Left renal pelvis (tissue), 4 donors: ENCODE results near the gene ARL3. TPM values are rescaled to one million over a fixed set of nuclear protein-coding genes. Genes with fewer than 3 reads are reported as not detected.

Experiments
- DNase-seq, 4 donors: peaks; one replicate each; pipeline ENCODE4 v3.0.0-alpha.2; 2013; ENCODE audit warnings: low read depth in 4 of 4, low spot score in 3 of 4
- polyA plus RNA-seq, 4 donors: library from polyadenylated mRNA; unstranded; fragments of 120-200 nt; gene quantifications; one replicate each; pipeline ENCODE4 v1.2.1, GENCODE V29; 2013; ENCODE audit not compliant: insufficient read length in 4 of 4

The ARL3 gene
- polyA plus RNA-seq, 4 donors, result 19.0 to 31.4 (median 28.5) TPM

DNA sequence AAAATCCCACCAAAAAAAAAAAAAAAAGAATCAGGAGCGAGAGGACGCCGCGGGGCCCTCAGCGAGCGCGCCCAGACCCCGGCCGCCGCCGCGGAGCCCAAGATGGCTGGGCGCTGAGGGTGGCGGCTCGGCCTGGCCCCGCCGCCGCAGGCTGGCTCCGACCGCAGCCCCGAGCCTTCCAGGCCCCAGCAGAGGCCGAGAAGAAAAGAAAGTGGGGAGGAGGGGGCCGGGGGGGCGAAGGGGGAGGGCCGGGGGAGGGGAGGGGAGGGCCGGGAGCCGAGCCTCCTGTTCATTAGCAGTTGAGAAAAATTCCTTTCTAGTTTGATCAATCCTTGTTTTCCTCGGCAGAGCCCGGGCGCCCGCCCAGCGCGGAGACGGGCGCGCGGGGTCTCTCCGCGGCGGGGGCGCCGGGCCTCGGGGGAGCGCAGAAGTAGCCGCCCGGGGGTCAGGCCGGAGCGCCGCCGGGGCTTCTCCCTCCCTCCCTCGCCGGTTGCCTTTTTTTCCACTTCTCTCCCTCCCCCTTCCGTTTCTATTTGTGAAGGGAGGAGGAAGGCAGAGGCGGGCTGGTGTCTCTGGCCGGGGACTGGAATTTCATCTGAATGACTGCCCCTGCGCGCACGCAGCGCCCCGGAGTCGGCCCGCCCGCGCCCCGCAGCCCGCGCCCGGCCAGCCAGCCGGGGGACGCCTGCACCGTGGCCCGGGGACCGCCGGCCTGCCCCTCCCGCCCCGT lies 70.7 kb downstream of the ARL3 start:
- DNase-seq, result peak in 1 of 4 donors; percentile 52

DNA sequence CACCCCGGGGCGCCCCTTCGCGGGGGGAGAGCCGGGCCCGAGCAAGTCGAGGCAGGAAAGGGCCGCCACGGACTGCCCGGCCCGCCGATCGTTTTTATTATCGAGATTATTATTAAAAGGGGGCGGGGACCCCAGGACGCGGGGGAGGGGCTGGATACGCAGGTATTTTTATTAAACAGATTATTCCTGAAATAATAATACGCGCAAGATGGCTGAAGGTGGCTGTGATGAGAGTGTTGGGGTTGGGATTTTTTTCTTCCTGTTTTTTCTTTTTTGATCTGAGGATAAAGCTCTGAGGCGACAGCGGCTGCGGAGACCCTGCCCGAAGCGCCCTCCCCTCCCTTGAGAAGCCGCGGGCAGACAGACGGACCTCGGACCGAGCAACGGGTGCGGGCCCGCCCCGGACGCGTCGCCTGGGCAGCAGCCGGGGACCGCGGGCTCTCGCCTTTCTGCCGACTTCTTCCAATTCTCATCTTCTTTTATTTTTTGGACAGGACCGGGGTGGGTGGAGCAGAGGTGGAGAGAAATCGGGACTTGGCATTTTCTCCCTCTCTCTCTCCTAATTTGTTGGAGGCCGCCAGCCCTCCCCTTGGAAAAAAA lies 71.4 kb downstream of the ARL3 start:
- DNase-seq, result peak in 1 of 4 donors; percentile 35

DNA sequence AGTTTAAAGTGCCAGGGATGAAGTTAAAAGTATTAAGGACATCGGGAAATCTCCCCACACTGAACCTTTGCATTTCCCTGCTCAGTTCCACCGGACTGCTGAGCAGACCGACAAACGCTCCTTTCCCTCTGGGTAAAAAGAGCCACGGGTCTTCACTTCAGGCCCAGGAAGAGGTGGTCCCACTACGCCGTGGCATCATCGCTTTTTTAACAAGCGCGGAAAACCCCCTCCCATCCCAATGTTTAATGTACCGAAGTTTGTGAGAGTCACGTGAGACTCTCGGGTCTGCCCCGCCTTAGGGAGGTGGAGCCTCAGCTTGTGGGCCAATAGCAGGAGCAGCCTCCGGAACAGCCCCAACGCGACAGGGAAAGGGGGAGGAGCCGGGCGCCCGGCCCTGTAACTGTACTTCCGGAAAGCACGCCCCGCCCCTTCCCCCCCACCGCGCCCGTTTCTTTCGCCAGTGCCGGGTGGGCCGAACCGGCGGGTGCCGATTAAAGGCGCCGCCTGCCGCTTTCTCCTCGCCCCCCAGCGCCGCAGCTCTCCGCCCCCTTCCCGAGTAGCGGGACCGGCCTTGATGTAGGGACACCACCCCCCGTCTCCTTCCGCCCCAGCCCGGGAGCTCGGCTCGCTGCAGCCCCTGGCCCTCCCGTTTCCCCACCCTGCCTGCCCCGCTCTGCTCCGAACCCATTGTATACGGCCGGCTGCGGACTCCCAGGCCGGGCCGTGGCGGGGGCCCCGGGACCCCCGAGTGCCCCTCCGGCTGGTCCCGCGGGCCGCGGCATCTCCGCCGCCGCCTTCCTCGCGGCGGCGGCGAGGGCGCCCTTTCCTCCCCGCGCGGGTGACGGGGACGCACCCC lies 72.1 kb downstream of the ARL3 start:
- peak; percentile 93 to 98 (median 96) for DNase-seq

DNA sequence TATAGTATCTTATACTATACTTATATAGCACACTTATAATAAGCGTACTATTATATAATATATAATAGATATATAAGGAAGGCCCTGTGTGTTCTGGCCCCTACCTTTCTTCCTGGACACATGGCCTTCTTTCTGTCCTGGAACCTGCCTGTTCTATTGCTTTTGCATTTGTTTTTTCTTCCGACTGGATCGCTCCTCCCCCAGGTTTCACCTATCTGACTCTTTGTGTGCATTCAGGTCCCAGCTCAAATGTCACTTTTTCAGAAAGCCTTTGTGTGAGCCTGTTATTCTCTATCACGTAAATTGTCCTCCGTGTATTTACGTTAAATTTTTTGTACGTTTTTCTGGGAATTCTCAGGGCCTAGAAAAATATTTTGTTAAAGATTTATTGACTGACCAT lies 72.8 kb downstream of the ARL3 start:
- peak in 1 of 4 donors; percentile 41 for DNase-seq

DNA sequence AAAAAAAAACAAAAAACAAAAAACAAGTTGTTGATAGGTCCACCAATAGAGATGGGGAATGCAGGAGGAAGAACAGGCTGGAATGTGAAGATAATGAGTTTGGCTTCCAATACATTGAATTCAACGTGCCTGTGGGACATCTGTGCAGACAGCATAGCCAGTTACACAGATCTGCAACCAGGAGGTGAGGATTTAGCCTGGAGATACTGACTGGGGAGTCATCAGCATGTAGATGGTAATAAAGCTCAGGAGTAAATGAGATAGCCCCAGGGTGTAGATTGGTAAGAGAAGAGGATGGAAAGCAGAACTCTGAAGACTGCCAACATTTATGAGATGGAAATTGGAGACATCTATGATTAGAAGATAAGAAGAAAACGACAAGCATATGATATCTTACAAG lies 74.7 kb downstream of the ARL3 start:
- no peak for DNase-seq

DNA sequence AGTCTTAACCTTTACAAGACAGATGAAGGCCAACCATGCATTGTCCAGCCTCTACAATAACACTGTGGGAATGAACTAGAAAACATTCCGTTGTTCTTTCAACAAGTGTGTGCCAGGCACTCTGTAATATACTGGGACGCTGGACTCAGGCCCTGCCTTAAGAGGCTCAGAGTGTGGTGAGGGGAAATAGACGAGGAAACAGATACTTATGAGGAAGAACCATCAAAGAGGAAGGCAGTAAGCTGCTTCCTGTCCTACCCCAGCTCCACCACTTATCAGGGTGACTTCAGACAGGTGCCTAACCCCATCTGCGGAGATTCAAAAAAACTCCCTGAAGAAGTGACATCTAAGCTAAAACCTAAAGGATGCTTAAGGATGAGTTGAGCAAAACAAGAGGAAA lies 78.8 kb downstream of the ARL3 start:
- no peak for DNase-seq

DNA sequence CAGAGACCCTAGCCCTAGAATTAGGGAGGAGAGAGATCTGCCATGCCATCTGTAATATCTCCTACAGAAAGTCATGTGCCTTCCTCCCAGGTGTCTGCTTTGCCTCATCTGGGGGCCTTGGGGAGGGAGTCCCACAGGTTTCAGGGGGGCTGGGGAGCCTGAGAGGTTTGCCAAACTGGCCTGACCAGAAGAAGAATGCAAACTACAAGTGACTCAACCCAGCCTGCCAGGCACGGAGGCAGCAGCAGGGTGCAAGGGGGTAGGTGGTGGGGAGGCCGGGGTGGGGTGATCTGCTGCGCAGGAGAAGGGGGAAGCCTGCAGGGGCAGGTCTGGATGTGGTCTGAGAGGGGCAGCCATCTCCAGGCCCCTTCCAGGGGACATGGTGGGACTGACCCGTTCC lies 79.5 kb downstream of the ARL3 start:
- no peak for DNase-seq

DNA sequence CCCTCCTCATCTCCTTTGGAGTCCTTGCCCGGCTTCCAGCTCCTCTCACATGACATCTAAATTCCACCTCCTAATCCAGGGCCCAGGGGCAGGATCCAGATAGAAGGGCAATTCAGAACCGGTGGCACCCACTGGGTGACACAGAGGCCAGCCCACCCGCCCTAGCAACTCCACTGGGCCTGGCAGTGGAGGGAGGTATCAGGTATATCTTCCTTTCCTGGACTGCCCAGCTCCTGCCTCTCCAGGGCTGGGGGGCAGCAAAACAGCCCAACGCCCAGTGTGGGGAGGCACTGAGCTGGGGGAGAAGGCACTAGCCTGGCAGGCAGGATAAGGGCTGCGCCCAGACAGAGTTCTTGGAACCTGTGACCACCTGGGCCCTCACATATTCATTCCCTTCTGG lies 80.3 kb downstream of the ARL3 start:
- DNase-seq, result no peak

DNA sequence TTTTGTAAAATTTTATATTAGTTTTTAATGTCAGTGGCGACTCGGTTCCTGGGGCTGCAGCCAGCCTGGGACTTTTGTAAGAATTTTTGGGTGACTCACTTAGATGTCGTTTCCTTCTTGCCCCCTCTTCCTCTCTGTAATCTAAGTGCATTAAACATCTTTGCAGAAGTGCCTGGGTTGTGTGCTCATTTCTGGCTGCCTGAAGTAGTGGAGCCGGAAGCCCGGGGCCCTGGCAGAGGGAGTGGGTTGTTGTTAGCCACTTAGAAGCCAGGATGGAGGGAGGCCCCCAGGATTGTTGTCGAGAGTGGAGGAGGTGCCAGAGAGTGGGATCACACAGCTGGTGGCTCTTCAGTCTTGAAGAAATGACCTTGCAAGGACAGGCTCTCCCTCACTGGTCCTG lies 80.9 kb downstream of the ARL3 start:
- no peak for DNase-seq

DNA sequence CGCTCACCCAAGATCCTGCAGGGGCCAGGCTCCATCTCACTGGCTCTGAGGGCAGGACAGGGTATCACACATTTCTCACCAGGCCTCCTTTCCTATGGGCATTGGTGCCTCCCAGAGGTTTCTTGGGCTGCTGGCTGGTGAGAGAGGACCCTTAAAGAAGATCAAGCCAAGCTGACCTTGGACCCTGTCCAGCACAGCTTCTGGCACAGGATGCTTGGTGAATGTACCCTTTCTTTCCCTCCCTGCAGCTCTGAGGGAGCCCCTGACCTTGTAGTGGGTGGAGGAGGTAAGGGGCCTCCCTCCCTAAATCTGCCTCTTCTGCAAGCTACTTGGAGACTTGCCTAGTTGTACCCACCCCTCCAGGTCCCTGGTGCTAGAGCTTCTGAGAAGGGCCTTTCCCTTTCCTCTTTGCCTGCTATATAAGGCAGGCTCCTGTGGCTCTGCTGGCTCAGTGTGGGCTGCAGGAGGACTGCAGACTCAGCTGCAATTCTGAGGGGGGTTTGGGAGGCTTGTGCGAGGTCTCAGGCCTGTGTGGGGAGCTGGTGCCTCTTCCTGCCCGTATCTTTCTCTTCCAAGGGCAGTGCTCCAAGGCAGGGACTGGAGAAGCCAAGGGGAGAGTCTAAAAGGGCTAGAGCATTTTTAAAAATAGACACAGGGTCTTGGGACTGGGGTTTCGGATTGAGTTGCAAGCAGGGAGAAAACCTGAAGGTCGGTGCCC lies 81.6 kb downstream of the ARL3 start:
- DNase-seq, result no peak

DNA sequence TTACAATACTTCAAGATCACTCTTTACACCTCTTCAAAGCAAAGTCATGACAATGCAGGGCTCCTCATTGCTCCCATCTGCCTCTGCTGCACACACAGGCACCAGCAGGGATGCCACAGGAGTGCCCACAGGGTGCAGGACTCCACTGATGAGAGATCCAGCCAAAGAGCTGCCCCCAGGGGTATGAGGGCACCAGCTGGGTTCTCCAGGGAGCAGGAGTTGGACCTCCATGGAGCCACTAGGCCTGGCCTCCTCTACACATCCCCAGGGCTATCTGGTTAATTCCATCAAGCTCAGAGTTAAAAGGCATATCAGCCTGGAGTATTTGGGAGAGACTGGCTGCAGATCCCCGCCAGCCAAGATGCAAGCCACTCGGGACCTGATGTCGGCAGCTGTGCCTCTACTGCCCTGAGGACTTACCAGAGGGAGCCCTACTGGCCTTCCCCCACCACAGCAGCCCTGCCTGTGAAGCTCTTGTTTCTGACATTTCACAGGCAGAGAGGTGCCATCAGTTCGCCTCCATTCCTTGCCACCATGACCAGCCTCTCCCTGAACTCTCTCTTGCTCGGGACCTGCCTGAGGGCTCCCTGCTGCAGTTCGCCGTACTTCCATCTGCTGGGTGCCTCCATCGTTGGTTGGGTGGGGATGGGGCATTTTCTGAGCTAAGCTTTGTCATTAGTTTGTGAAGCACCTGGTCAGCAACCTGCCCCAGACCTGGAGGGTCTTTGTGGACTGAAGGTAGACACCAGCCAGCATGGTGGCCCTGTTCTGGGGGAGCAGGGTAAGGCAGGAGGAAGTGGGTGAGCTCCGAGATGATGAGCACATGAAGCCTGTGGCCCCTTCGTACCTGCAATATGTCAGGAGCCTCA lies 82.4 kb downstream of the ARL3 start:
- DNase-seq, result no peak

DNA sequence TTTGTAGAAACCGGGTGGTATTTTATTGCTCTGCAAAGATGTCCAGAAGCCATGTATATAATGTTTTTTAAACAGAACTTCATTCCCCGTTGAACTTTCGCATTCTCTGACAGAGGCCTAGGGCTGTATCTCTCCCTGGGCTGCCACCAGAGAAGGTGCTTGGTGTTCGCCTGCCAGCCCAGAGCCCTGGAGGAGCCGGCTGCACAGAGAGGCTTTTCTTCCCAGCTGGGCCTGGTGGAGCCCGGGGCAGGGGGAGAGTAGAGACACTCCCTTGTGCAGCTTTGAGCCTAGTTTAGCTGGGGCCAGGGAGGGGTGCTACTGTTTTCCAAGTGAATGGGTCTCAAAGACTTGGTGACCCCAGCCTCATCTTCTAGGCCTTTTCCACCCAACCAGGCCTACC lies 83.5 kb downstream of the ARL3 start:
- DNase-seq, result no peak

DNA sequence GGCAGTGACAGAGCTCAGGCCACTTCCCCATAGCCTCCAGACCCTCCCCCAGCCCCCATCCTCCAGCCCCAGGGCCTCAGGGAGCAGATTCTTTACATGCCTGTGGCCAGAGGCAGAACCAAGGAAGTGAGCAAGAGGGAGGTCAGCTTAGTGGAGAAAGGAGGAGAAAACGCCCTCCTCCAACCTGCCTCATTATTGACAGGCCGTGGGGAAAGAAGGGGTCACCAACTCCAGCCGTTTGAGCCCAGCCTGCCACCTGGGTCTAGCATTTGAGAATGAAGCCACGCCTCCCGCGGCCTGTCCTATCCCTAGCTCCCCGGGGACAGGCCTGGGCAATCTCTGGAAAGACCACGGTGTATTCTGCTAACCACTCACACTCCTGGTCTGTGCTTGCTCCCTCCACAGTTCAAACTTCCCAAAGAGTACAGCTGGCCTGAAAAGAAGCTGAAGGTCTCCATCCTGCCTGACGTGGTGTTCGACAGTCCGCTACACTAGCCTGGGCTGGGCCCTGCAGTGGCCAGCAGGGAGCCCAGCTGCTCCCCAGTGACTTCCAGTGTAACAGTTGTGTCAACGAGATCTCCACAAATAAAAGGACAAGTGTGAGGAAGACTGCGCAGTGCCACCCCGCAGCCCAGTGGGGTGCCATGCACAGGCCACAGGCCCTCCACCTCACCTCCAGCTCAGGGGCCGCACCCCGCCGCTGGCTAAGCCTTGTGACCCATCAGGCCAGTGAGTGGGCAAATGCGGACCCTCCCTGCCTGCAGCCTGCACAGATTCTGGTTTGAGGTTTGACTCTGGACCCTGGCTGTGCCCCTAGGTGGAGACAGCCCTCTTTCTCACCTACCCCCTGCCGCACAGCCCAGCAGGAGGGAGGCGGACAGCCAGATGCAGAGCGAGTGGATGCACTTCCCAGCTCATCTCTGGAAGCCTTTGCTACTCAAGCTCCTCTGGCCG lies 84.3 kb downstream of the ARL3 start:
- DNase-seq, result no peak

DNA sequence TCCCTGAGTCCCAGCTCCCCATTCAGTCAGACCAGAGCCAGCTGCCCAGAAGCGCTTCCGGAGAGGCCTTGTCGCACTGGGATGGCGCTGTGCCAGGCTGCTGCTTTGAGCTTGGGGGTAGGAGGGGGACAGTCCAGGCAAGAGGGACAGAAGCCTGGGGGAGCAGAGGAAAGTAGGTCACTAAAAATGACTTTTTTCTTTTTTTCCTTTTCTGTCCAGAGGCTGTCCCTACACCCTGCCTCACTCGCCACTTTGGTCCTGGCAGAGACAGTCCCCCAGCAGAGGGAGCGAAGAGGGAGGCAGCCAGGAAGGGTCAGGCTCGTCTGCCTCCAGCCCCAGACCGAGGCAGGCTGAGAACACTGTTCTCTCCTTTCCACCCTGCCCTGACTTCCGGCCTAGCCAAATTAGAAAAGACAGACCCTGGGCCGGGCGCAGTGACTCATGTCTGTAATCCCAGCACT lies 85.7 kb downstream of the ARL3 start:
- DNase-seq, result no peak

DNA sequence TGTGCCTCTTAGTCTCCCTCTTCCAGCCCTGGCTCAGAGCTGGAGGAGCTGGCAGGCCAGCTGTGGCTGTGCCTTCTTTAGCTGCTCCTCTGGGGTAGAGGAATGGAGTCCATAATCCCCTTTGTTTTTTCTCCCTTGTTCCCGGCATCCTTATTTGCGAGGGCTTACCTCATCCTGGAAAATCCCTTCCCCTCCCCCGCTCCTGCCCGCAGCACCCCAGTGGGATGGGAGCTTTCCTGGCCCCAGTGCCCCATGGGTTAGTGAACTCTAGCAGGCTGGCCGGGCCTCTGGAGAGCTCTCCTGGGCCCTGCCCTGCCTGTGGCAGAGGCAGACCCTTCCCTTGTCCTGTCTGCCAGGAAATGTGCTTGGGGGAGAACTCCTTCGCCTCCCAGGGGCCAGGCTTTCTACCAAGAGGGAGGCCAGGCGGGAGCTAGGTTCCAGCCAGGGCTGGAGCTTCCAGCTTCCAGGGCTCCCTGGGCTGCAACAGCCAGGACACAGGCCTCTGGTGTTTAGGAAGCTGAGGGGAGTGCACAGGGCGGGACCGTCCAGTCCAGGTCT lies 86.4 kb downstream of the ARL3 start:
- no peak for DNase-seq

DNA sequence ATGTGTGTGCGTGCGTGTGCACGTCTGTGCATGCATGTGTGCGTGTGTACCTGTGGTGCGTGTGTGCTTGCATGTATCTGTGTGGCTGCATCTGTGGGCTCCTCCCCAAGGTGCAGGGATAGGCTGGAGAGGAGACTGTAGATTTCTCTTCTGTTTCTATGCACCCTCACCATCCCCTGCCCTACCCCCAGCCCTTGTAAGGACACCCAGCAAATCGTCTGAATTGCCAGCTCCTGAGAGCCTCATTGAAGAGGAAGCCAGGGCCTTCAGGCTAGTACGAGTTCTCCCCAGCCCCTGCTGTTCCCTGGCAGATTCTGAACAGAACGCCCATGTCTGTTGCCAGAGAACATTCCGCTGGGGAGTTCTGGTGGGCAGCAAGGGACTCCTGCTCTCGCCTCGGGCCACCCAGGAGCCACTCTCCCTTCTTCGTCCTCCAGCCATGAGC lies 86.9 kb downstream of the ARL3 start:
- DNase-seq, result no peak

DNA sequence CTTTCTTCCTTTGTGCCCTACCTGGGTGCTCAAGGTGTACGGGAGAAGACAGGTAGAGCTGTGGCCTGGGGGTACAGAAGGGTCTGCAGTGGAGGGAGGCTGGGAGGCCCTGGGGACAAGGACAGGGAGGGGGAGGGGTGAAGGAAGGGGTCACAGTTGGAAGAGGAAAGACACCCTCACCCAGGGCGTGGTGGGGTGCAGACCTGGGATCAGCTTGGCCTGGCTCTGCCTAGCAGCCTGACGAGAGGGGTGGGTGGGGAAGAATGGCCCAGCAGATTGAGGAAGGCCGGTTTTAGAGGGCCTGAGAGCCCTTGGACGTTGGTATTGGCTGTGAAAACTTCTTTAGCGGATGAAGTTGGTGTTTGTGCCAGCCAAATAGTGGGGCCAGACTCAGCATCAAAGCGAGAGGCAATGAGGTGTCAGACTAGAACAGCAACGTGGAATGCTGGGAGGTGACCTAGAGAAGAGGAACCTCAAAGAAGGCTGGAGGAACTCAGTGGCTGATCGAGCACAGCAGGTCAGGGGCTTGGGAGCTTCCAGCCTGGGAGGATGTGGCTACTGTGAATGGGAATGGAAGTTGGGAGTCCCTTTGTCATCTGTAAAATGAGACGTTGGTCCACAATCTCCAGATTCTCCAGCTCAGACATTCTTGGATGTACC lies 88.0 kb downstream of the ARL3 start:
- no peak for DNase-seq
